ENCODE results near the gene PTGER2. TPM values are rescaled to one million over a fixed set of nuclear protein-coding genes. Genes with fewer than 3 reads are reported as not detected.

PTGER2 gene
- polyA plus RNA-seq, 1 experiment = 70.7 TPM

DNA sequence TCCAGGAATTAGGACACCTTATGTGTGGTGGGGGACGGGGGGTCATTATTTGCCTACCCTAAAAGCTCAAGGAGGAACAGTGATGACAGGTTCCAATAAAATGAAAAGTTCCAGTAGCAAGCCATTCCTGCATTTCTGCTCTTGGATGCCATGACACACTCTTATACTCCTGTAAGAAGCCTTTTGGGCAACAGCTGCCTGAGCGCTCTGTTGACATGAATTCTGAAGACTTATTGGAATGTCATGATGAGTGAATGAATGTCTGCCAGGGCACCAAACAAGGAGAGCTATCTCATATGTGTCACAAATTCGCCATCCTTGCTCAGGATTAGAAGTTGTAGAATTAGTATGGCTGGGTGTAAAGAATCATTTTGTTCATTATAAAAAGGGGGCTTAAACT, 36.3 kb downstream of the PTGER2 start:
- CTCF ChIA-PET = no interaction called here
- DNase-seq (ENCODE audit: low read depth, low spot score) = no peak
- TF ChIP-seq, protein P1, sequence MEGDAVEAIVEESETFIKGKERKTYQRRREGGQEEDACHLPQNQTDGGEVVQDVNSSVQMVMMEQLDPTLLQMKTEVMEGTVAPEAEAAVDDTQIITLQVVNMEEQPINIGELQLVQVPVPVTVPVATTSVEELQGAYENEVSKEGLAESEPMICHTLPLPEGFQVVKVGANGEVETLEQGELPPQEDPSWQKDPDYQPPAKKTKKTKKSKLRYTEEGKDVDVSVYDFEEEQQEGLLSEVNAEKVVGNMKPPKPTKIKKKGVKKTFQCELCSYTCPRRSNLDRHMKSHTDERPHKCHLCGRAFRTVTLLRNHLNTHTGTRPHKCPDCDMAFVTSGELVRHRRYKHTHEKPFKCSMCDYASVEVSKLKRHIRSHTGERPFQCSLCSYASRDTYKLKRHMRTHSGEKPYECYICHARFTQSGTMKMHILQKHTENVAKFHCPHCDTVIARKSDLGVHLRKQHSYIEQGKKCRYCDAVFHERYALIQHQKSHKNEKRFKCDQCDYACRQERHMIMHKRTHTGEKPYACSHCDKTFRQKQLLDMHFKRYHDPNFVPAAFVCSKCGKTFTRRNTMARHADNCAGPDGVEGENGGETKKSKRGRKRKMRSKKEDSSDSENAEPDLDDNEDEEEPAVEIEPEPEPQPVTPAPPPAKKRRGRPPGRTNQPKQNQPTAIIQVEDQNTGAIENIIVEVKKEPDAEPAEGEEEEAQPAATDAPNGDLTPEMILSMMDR (IDR thresholded peaks at IDR 0.05; ENCODE audit: low read depth, low read length) = no peak
- Histone ChIP-seq H3K4me3 (ENCODE audit: low read depth, low read length) (no peak overlapping the region), H3K27me3 (ENCODE audit: control insufficient read depth, insufficient read depth, low read length) (no peaks in the 10 kb centered on the region), H3K27ac (ENCODE audit: low read depth, low read length) (no peak overlapping the region), H3K9me3 (ENCODE audit: control insufficient read depth, insufficient read depth, low read length) (no peaks in the 10 kb centered on the region)
- POLR2A ChIA-PET = interaction anchor here (0.7 to 1.1 kb wide), 2 partner anchors 34 to 108 kb away, joined by 3 to 4 read pairs; no protein-coding TSS in a partner anchor

DNA sequence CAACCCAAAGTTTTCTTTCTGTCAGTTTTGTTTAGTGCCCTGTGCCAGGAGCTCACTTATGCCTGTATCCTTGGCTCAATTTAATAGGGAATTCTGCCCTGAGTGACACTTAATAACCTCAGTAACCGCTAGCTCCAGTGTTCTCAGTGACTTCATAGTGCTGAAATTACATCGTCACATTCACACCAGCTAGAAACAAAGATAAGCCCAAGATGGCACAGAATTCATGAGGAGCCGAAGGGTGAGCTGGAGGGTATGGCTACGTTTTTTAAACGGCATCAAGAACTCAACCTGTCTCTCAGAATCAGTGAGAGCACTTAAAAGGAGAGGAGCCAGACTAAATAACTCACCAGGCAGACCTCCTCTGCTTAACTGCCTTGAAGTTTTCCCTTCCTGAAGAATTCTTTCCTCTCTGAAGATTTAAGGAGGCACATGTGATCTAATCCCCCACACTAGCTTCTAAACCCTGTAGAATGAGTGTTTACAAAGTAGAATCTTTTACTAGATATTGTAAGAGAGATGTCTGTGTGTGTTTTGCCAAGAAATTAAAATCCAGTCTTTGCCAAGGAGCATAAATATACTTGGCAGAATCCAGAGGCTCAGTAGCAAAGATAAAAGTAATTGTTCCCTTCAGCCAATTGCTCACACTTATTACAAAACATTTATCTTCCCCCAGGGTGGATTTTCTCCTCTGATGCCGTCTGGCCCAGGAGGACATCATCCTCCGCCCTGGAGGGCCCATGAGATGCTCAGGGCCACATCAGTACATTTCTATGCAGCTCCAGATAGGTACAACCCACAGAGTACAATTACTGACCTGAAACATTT, 37.3 kb downstream of the PTGER2 start:
- TF ChIP-seq, protein P1 (IDR thresholded peaks at IDR 0.05; ENCODE audit: low read depth, low read length) = no peak
- POLR2A ChIA-PET = interaction anchor here (0.8 to 1.1 kb wide), 2 partner anchors 107 kb away, joined by 3 to 4 read pairs; no protein-coding TSS in a partner anchor
- no peak overlapping the region for H3K4me3 ChIP-seq (ENCODE audit: low read depth, low read length)

DNA sequence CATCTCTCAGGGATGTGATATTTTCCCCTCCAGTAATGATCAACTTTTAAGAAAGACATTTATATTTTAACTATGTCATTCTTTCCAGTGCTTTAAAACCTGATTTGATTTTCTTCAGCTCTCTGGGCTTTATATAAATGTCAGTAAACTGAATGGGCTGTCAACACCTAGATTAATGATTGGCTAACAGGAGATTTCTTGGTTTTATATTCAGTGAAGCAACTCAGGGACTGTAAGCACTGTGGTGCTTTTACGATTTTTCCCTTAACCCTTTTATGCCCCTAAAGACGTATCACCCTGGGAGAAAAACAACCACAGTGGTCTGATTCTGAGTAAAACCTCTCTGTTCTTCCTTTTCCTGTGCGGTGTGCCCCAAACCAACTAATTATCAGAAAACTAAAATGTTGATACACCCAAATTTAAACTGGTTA, 38.0 kb downstream of the PTGER2 start:
- ChIA-PET CTCF (no interaction called here), POLR2A (interaction anchor here (0.8 kb wide), 1 partner anchor 106 kb away, joined by 3 read pairs; no protein-coding TSS in a partner anchor)
- Histone ChIP-seq H3K27me3 (ENCODE audit: control insufficient read depth, insufficient read depth, low read length) (no peaks in the 10 kb centered on the region), H3K9me3 (ENCODE audit: control insufficient read depth, insufficient read depth, low read length) (no peaks in the 10 kb centered on the region), H3K4me3 (ENCODE audit: low read depth, low read length) (no peak overlapping the region), H3K27ac (ENCODE audit: low read depth, low read length) (no peak overlapping the region)
- no peak for DNase-seq (ENCODE audit: low read depth, low spot score)
- TF ChIP-seq, protein P1 (IDR thresholded peaks at IDR 0.05; ENCODE audit: low read depth, low read length) = no peak

More for the DNA sequence above, 37.3 kb downstream of the PTGER2 start:
- no peak for DNase-seq (ENCODE audit: low read depth, low spot score)
- Histone ChIP-seq H3K27ac (ENCODE audit: low read depth, low read length) (peak overlapping the region; percentile 48), H3K9me3 (ENCODE audit: control insufficient read depth, insufficient read depth, low read length) (no peaks in the 10 kb centered on the region), H3K27me3 (ENCODE audit: control insufficient read depth, insufficient read depth, low read length) (no peaks in the 10 kb centered on the region)
- CTCF ChIA-PET = no interaction called here

DNA sequence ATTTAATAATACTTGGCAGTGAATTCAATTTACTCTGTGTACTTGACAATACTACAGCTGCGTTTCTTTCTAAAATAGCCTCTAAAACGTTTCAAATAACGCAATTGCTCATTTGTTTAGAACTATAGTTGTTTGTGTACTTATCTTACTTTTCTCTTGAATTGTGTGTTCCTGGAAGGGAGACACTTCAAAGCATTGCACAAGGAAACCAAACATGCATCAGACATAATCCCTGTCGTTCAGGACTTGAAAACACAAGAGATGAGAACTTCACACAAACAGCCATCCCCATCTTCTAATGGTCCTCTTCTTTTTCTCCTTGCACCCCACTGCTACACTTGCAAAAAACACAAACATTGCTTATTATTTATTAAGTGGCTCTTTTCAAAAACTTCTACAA, 38.5 kb downstream of the PTGER2 start:
- TF ChIP-seq, protein P1 (IDR thresholded peaks at IDR 0.05; ENCODE audit: low read depth, low read length) = no peak
- ChIA-PET POLR2A (interaction anchor here (0.8 kb wide), 1 partner anchor 105 kb away, joined by 3 read pairs; no protein-coding TSS in a partner anchor), CTCF (no interaction called here)
- Histone ChIP-seq H3K9me3 (ENCODE audit: control insufficient read depth, insufficient read depth, low read length) (no peaks in the 10 kb centered on the region), H3K27me3 (ENCODE audit: control insufficient read depth, insufficient read depth, low read length) (no peaks in the 10 kb centered on the region), H3K27ac (ENCODE audit: low read depth, low read length) (no peak overlapping the region), H3K4me3 (ENCODE audit: low read depth, low read length) (no peak overlapping the region)
- DNase-seq (ENCODE audit: low read depth, low spot score) = no peak

DNA sequence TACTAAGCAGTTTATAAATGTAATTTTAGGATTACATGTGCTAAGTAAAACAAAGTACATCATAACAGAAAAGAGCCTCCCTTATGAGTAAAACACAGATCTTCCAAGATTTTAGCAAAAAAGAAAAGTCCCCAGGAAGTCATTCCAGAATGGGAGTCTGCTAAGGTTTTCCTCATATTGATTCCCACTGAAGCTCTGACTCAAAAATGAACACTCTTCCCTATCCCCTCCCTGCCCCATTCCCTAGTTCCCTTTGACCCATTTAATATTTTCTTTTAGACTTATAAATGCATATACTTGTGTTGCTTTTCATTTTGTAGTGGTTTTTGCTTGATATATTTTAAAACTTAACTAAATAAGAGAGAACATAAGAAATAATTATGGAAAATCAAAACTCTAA, 40.1 kb downstream of the PTGER2 start:
- TF ChIP-seq, protein P1 (IDR thresholded peaks at IDR 0.05; ENCODE audit: low read depth, low read length) = no peak
- DNase-seq (ENCODE audit: low read depth, low spot score) = no peak
- Histone ChIP-seq H3K27me3 (ENCODE audit: control insufficient read depth, insufficient read depth, low read length) (no peaks in the 10 kb centered on the region), H3K4me3 (ENCODE audit: low read depth, low read length) (no peak overlapping the region), H3K27ac (ENCODE audit: low read depth, low read length) (no peak overlapping the region), H3K9me3 (ENCODE audit: control insufficient read depth, insufficient read depth, low read length) (no peaks in the 10 kb centered on the region)
- ChIA-PET POLR2A (no interaction called here), CTCF (no interaction called here)
